Neuronal stem cell (in vitro differentiated cells): ENCODE data around the gene CSRNP3.

Experiments
- DNase-seq: peaks from one replicate; pipeline ENCODE4 v3.0.0-alpha.2; 2013; ENCODE audit warnings: low spot score
- H2AFZ ChIP-seq: one replicate; pipeline ENCODE4 v1.6.1; 2013; ENCODE audit warnings: mild to moderate bottlenecking, low read length, inconsistent platforms
- H2AK5ac ChIP-seq: 2 replicates; pipeline ENCODE4 v1.6.1; 2013; ENCODE audit warnings: low read depth, mild to moderate bottlenecking, inconsistent platforms, low read length, moderate library complexity, mixed read lengths
- H2BK120ac ChIP-seq: 2 replicates; pipeline ENCODE4 v1.6.1; 2013; ENCODE audit warnings: low read depth, mild to moderate bottlenecking, inconsistent platforms, low read length, moderate library complexity, mixed read lengths
- H2BK12ac ChIP-seq: one replicate; pipeline ENCODE4 v1.6.1; 2013; ENCODE audit warnings: low read length, inconsistent platforms
- H2BK15ac ChIP-seq: 2 replicates; pipeline ENCODE4 v1.6.1; 2013; ENCODE audit warnings: mild to moderate bottlenecking, low read length, inconsistent platforms, mixed read lengths
- H2BK5ac ChIP-seq: one replicate; pipeline ENCODE4 v1.6.1; 2013; ENCODE audit warnings: inconsistent platforms, mild to moderate bottlenecking, low read length, moderate library complexity
- H3K14ac ChIP-seq: one replicate; pipeline ENCODE4 v1.6.1; 2013; ENCODE audit warnings: low read length, inconsistent platforms
- H3K18ac ChIP-seq: 2 replicates; pipeline ENCODE4 v1.6.1; 2013; ENCODE audit warnings: low read length, inconsistent platforms
- H3K23ac ChIP-seq: 2 replicates; pipeline ENCODE4 v1.6.1; 2013; ENCODE audit warnings: low read depth, mild to moderate bottlenecking, mixed read lengths, low read length, inconsistent platforms; ENCODE audit not compliant: poor library complexity
- H3K27ac ChIP-seq: replicated peaks from 3 replicates; pipeline ENCODE4 v1.5.1; 2013; ENCODE audit warnings: low read length, inconsistent platforms
- H3K27me3 ChIP-seq, 3 experiments: 2 replicates each; pipeline ENCODE4 v1.6.1; 2013; ENCODE audit warnings: low read length in 3 of 3, mild to moderate bottlenecking in 2 of 3, inconsistent platforms in 1 of 3, low read depth in 1 of 3, mixed read lengths in 1 of 3, moderate library complexity in 1 of 3; ENCODE audit not compliant: control insufficient read depth in 3 of 3, insufficient read depth in 3 of 3
- H3K36me3 ChIP-seq, 2 donors: replicated peaks in 1 of 2; 2 replicates each; pipeline ENCODE4 v1.6.1; 2013; ENCODE audit warnings: low read length in 2 of 2; ENCODE audit not compliant: control insufficient read depth in 2 of 2, insufficient read depth in 2 of 2
- H3K4ac ChIP-seq: 2 replicates; pipeline ENCODE4 v1.6.1; 2013; ENCODE audit warnings: inconsistent platforms, mild to moderate bottlenecking, low read length, moderate library complexity
- H3K4me1 ChIP-seq, 2 donors: 1 replicate in 1 of 2; 2 replicates in 1 of 2; pipeline ENCODE4 v1.6.1; 2013; ENCODE audit warnings: low read length in 2 of 2, low read depth in 1 of 2; ENCODE audit not compliant: control insufficient read depth in 2 of 2, insufficient read depth in 1 of 2
- H3K4me2 ChIP-seq: one replicate; pipeline ENCODE4 v1.6.1; 2013; ENCODE audit warnings: mild to moderate bottlenecking, low read length, inconsistent platforms; ENCODE audit not compliant: insufficient read depth, poor library complexity, severe bottlenecking
- H3K4me3 ChIP-seq, 2 donors: 2 replicates each; pipeline ENCODE4 v1.5.1; 2013; ENCODE audit warnings: low read length in 2 of 2, mild to moderate bottlenecking in 2 of 2, inconsistent platforms in 1 of 2, moderate library complexity in 1 of 2
- H3K79me1 ChIP-seq: one replicate; pipeline ENCODE4 v1.6.1; 2013; ENCODE audit warnings: low read depth, mild to moderate bottlenecking, inconsistent platforms, low read length, moderate library complexity
- H3K9ac ChIP-seq: one replicate; pipeline ENCODE4 v1.6.1; 2013; ENCODE audit warnings: mild to moderate bottlenecking, low read depth, low read length, inconsistent platforms; ENCODE audit not compliant: poor library complexity
- H3K9me3 ChIP-seq, 2 donors: replicated peaks in 1 of 2; 2 replicates each; pipeline versions ENCODE3 to v1.6.1; 2013; ENCODE audit warnings: low read length in 2 of 2, mild to moderate bottlenecking in 2 of 2, inconsistent platforms in 1 of 2, low read depth in 1 of 2, mixed read lengths in 1 of 2, moderate library complexity in 1 of 2; ENCODE audit not compliant: control insufficient read depth in 2 of 2, insufficient read depth in 1 of 2
- H4K8ac ChIP-seq: one replicate; pipeline ENCODE4 v1.6.1; 2013; ENCODE audit warnings: low read depth, mild to moderate bottlenecking, inconsistent platforms, low read length, moderate library complexity
- H4K91ac ChIP-seq: one replicate; pipeline ENCODE4 v1.6.1; 2013; ENCODE audit warnings: low read length, low read depth, mild to moderate bottlenecking, inconsistent platforms; ENCODE audit not compliant: poor library complexity
- WGBS, 2 donors: extraction: QIAGEN DNeasy Blood & Tissue Kit; methylation state at CpG; one replicate each; pipeline ENCODE4 v1.1.7; 2013; ENCODE audit warnings: missing lambda C conversion rate in 2 of 2, mixed read lengths in 1 of 2; ENCODE audit not compliant: insufficient read length in 2 of 2, insufficient replicate concordance in 1 of 2; ENCODE audit errors: extremely low coverage in 2 of 2; 5-methylcytosine and 5-hydroxymethylcytosine counted together

The CSRNP3 gene

GRCh38 chr2:165434865-165435496, 34.5 kb upstream of the CSRNP3 start:
- no peaks in the 10 kb centered on the region for H3K27me3 ChIP-seq
- no peaks in the 10 kb centered on the region for H3K9me3 ChIP-seq
- H3K4me1 ChIP-seq = peaks cover 6% of the 10 kb centered on the region in 2 donors
- H3K14ac ChIP-seq = no peak overlapping the region
- no peak for DNase-seq
- H2BK15ac ChIP-seq = no peak overlapping the region
- no peak overlapping the region for H4K8ac ChIP-seq
- no peak overlapping the region for H3K4ac ChIP-seq
- no CpG with 5 or more reads among the region's 1 CpG for WGBS, 2 donors
- no peak overlapping the region for H3K18ac ChIP-seq
- H3K9ac ChIP-seq = no peak overlapping the region
- H2AFZ ChIP-seq = no peak overlapping the region
- H3K23ac ChIP-seq = no peak overlapping the region
- no peak overlapping the region for H3K4me2 ChIP-seq
- H2BK120ac ChIP-seq = no peak overlapping the region
- H3K79me1 ChIP-seq = no peaks in the 10 kb centered on the region
- H2BK5ac ChIP-seq = no peak overlapping the region
- H2AK5ac ChIP-seq = no peak overlapping the region
- H2BK12ac ChIP-seq = no peak overlapping the region
- H3K27ac ChIP-seq = no peak overlapping the region
- H4K91ac ChIP-seq = no peak overlapping the region
- no peak overlapping the region for H3K4me3 ChIP-seq
- H3K36me3 ChIP-seq = no peaks in the 10 kb centered on the region

- Histone ChIP-seq H3K9me3 (no peaks in the 10 kb centered on the region), H4K8ac (no peak overlapping the region), H2AFZ (no peak overlapping the region), H2BK12ac (no peak overlapping the region), H3K79me1 (no peaks in the 10 kb centered on the region), H3K27me3 (no peaks in the 10 kb centered on the region), H3K4me1 (peaks cover 6 to 12% of the 10 kb centered on the region in 2 donors), H3K14ac (no peak overlapping the region), H4K91ac (no peak overlapping the region), H3K36me3 (no peaks in the 10 kb centered on the region), H2AK5ac (no peak overlapping the region), H3K4me2 (no peak overlapping the region), H3K18ac (no peak overlapping the region), H2BK120ac (no peak overlapping the region), H3K23ac (no peak overlapping the region), H2BK15ac (no peak overlapping the region), H3K9ac (no peak overlapping the region), H3K4me3 (no peak overlapping the region), H2BK5ac (no peak overlapping the region), H3K4ac (no peak overlapping the region), H3K27ac (no peak overlapping the region)
- no CpG with 5 or more reads among the region's 1 CpG for WGBS, 2 donors
- DNase-seq = peak; percentile 6
Observed at GRCh38 chr2:165435611-165436010, 33.9 kb upstream of the CSRNP3 start.

GRCh38 chr2:165436559-165436958, 32.9 kb upstream of the CSRNP3 start:
- H2BK120ac ChIP-seq = no peak overlapping the region
- H3K79me1 ChIP-seq = no peaks in the 10 kb centered on the region
- no peaks in the 10 kb centered on the region for H3K27me3 ChIP-seq
- H4K8ac ChIP-seq = no peak overlapping the region
- no peak overlapping the region for H3K18ac ChIP-seq
- H3K9ac ChIP-seq = no peak overlapping the region
- no peak overlapping the region for H3K23ac ChIP-seq
- DNase-seq = no peak
- H3K27ac ChIP-seq = no peak overlapping the region
- H3K4me3 ChIP-seq = no peak overlapping the region
- H2BK15ac ChIP-seq = no peak overlapping the region
- H3K14ac ChIP-seq = no peak overlapping the region
- peaks cover 6 to 17% of the 10 kb centered on the region in 2 donors for H3K4me1 ChIP-seq
- H3K36me3 ChIP-seq = no peaks in the 10 kb centered on the region
- H2AFZ ChIP-seq = no peak overlapping the region
- no peak overlapping the region for H2BK5ac ChIP-seq
- H3K4ac ChIP-seq = no peak overlapping the region
- H2AK5ac ChIP-seq = no peak overlapping the region
- H4K91ac ChIP-seq = no peak overlapping the region
- H3K4me2 ChIP-seq = no peak overlapping the region
- no CpG with 5 or more reads among the region's 3 CpGs for WGBS, 2 donors
- no peak overlapping the region for H2BK12ac ChIP-seq
- no peaks in the 10 kb centered on the region for H3K9me3 ChIP-seq

- no peak overlapping the region for H3K27ac ChIP-seq
- no peak overlapping the region for H2BK12ac ChIP-seq
- H3K4me3 ChIP-seq = no peak overlapping the region
- no peaks in the 10 kb centered on the region for H3K27me3 ChIP-seq
- H3K79me1 ChIP-seq = no peaks in the 10 kb centered on the region
- H3K9ac ChIP-seq = no peak overlapping the region
- H3K14ac ChIP-seq = no peak overlapping the region
- H3K4ac ChIP-seq = no peak overlapping the region
- DNase-seq = peak; percentile 21
- no peak overlapping the region for H4K91ac ChIP-seq
- H2BK15ac ChIP-seq = no peak overlapping the region
- H3K9me3 ChIP-seq = peaks cover 0 to 4% of the 10 kb centered on the region in 2 donors
- no peak overlapping the region for H3K23ac ChIP-seq
- no peak overlapping the region for H4K8ac ChIP-seq
- H2AFZ ChIP-seq = no peak overlapping the region
- no peak overlapping the region for H3K18ac ChIP-seq
- no CpG with 5 or more reads among the region's 1 CpG for WGBS, 2 donors
- no peak overlapping the region for H2BK5ac ChIP-seq
- H2AK5ac ChIP-seq = no peak overlapping the region
- H2BK120ac ChIP-seq = no peak overlapping the region
- H3K36me3 ChIP-seq = no peaks in the 10 kb centered on the region
- no peak overlapping the region for H3K4me2 ChIP-seq
- peaks cover 2 to 20% of the 10 kb centered on the region in 2 donors for H3K4me1 ChIP-seq
Observed at GRCh38 chr2:165440367-165440766, 29.1 kb upstream of the CSRNP3 start.
